ENCODE data around the gene DIP2C. TPM values are rescaled to one million over a fixed set of nuclear protein-coding genes. Genes with fewer than 3 reads are reported as not detected.
A peak's percentile ranks its signal among the peaks of the same experiment; 100 is the strongest.

Gene DIP2C
- total RNA-seq, 3 donors from 2014 or later: 17.1 to 48.2 (median 20.3) TPM

- Histone ChIP-seq H3K4me3 (no peak overlapping the region), H3K27me3 (no peaks in the 10 kb centered on the region), H3K9me3 (no peaks in the 10 kb centered on the region), H3K27ac (no peak overlapping the region), H3K4me1 (no peaks in the 10 kb centered on the region), H3K36me3 (no peaks in the 10 kb centered on the region)
- DNase-seq (ENCODE audit: low spot score in 2 of 2): peak in 1 of 2 donors; percentile 17
- intact Hi-C loops (cut with DNase I; ENCODE audit: low total_unique reads): no loop called here
- TF ChIP-seq POLR2AphosphoS5 (IDR thresholded peaks at IDR 0.05): no peak
- no peak for TF ChIP-seq POLR2A (IDR thresholded peaks at IDR 0.05)
- no peak for TF ChIP-seq CTCF (IDR thresholded peaks at IDR 0.05)
These were observed 145.3 kb downstream of the DIP2C start for GRCh38 chr10:543862-544822.

- Histone ChIP-seq H3K4me1 (no peaks in the 10 kb centered on the region), H3K4me3 (no peak overlapping the region), H3K9me3 (no peaks in the 10 kb centered on the region), H3K36me3 (no peaks in the 10 kb centered on the region), H3K27me3 (no peaks in the 10 kb centered on the region), H3K27ac (no peak overlapping the region)
- no peak for DNase-seq (ENCODE audit: low spot score in 2 of 2)
- intact Hi-C loops (cut with DNase I; ENCODE audit: low total_unique reads): no loop called here
- no peak for TF ChIP-seq POLR2AphosphoS5 (IDR thresholded peaks at IDR 0.05)
- no peak for TF ChIP-seq CTCF (IDR thresholded peaks at IDR 0.05)
- no peak for TF ChIP-seq POLR2A (IDR thresholded peaks at IDR 0.05)
These were observed 146.3 kb downstream of the DIP2C start for GRCh38 chr10:543131-543530.

GRCh38 chr10:541750-542371 lies 147.6 kb downstream of the DIP2C start:
- TF ChIP-seq POLR2A (IDR thresholded peaks at IDR 0.05): no peak
- no peak for TF ChIP-seq POLR2AphosphoS5 (IDR thresholded peaks at IDR 0.05)
- no peak for TF ChIP-seq CTCF (IDR thresholded peaks at IDR 0.05)
- no peak overlapping the region for H3K4me3 ChIP-seq
- no peak overlapping the region for H3K27ac ChIP-seq
- H3K36me3 ChIP-seq: no peaks in the 10 kb centered on the region
- no peaks in the 10 kb centered on the region for H3K27me3 ChIP-seq
- DNase-seq (ENCODE audit: low spot score in 2 of 2): no peak
- no peaks in the 10 kb centered on the region for H3K9me3 ChIP-seq
- intact Hi-C loops (cut with DNase I; ENCODE audit: low total_unique reads): no loop called here
- no peaks in the 10 kb centered on the region for H3K4me1 ChIP-seq

DNA sequence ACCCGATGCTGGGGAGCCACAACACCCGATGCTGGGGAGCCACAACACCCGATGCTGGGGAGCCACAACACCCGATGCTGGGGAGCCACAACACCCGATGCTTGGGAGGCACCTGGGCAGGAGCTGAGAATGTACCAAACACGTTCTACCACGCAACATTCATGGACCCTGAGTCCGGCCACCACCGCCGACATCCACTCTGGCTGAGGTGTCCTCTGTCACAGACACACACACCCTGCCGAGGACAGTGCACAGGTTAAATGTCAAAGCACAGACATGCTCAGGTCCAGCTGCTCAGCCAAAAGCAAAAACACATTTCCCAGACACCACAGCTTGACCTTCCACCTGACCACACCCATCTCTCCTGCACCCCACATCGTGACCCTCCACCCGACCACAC lies 148.4 kb downstream of the DIP2C start:
- H3K27me3 ChIP-seq: no peaks in the 10 kb centered on the region
- H3K4me1 ChIP-seq: no peaks in the 10 kb centered on the region
- no peak overlapping the region for H3K27ac ChIP-seq
- no peak for TF ChIP-seq CTCF (IDR thresholded peaks at IDR 0.05)
- no peak for TF ChIP-seq POLR2AphosphoS5 (IDR thresholded peaks at IDR 0.05)
- no peak for TF ChIP-seq POLR2A (IDR thresholded peaks at IDR 0.05)
- H3K9me3 ChIP-seq: no peaks in the 10 kb centered on the region
- no peak overlapping the region for H3K4me3 ChIP-seq
- H3K36me3 ChIP-seq: no peaks in the 10 kb centered on the region
- intact Hi-C loops (cut with DNase I; ENCODE audit: low total_unique reads): no loop called here
- DNase-seq (ENCODE audit: low spot score in 2 of 2): no peak

DNA sequence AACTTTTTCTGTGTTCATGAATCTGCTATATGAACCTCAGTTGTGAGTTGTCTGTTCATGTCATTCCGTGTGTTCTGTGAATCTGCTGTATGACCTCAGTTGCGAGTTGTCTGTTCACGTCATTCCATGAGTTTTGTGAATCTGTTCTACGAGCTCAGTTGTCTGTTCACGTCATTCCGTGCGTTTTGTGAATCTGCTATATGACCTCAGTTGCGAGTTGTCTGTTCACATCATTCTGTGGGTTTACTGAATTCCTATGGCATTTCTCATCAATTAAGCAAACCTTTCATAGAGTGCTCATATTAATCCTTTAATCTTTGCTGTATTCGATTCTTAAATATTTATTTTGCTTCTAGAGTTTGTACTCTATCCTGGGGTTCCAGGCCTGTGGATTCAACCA lies 150.6 kb downstream of the DIP2C start:
- TF ChIP-seq CTCF (IDR thresholded peaks at IDR 0.05): no peak
- no peak for TF ChIP-seq POLR2AphosphoS5 (IDR thresholded peaks at IDR 0.05)
- TF ChIP-seq POLR2A (IDR thresholded peaks at IDR 0.05): no peak
- no peak for DNase-seq (ENCODE audit: low spot score in 2 of 2)
- H3K4me1 ChIP-seq: no peaks in the 10 kb centered on the region
- H3K36me3 ChIP-seq: no peaks in the 10 kb centered on the region
- H3K9me3 ChIP-seq: no peaks in the 10 kb centered on the region
- H3K27ac ChIP-seq: no peak overlapping the region
- no peak overlapping the region for H3K4me3 ChIP-seq
- H3K27me3 ChIP-seq: no peaks in the 10 kb centered on the region
- intact Hi-C loops (cut with DNase I; ENCODE audit: low total_unique reads): no loop called here
